GM19239 (cell line): ENCODE measurements around the gene GPR25.
A peak's percentile ranks its signal among the peaks of the same experiment; 100 is the strongest.
"Not testable (repeated sequence)": the region's sequence is repeated elsewhere in the genome, so short reads cannot be mapped to it uniquely, and the experiment has no call there.

Experiments used
- DNase-seq: peaks from one replicate; pipeline ENCODE4 v3.0.0; 2011; ENCODE audit warnings: low spot score; ENCODE audit not compliant: insufficient read length
- FAIRE-seq: peaks from 2 replicates; lab custom pipeline; 2011; peaks lifted over from hg19 to GRCh38; lab: Jason Lieb, UNC

The GPR25 gene

DNA sequence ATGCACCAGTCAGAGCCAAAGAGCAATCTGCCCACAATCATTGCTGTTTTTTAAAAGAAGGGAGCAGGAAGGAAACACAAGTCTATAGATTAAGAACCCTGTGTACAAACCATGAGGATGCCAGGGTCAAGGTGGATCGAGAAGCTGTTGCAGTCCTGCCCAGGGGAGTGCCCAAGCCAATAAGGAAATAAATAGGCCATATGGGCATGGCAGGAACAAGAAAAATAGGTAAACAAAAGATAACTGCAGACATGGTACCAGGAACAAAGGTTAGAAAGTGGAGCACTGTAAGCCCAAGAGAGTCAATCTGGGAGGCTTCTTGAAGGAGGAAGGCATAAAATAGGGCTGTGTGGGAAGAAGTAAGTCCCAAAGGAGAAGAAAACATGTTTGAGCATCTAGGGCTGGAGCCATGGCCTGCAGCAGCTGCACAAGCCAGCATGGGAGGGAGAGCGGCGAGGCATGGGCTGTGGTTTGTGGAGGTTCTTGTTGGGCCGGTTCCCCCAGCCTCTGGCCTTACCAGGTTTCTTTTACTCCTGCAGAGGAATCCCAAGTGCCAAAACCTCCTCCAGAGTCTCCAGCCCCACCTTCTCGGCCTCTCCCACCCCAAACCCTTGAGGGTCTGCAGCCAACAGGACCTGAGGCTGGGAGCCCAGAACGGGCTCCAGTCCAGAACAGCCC lies 35.5 kb downstream of the GPR25 start:
- FAIRE-seq (no peak), DNase-seq (no peak)

DNA sequence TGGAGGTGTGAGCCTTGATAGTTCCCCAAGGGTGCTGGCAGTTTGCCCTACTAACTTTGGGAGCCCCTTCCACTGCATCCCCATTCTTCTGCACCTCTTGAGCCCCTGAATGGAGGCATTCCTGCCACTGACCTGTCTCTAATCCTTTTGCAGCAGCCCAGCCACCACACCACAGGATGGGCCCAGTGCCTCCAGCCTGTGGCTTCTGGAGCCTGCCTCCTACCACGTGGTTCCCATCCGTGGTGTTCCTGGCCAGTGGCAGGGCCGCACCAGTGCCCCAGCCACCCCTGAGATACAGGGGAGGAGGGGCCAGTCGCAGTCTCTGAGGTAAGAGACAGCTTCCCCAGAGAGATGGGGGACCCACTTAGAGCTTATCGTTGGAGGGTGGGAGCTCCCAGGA lies 36.3 kb downstream of the GPR25 start:
- DNase-seq (no peak), FAIRE-seq (no peak)

DNA sequence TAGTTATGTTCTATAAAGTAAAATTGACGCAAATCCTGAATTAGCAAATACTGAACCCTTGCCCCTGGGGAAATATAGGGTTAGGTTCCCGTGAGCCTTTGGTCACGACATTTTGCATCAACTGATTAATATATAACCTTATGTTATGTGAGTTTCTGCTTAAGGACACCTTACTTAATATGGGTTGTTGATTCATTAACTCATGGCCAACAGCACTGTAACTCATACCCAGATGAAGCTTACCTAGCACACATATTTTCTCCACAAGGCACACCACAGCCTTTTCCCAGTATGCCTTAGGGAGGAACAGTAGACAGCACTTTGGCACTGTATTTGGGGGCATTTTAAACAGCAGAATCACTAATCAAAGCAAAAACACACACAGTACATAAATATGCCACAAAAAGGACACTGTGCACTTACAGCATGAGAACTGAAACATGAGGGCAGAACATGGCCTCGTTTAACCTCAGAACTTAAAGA lies 37.0 kb downstream of the GPR25 start:
- peak; percentile 88 for FAIRE-seq
- peak; percentile 44 for DNase-seq

DNA sequence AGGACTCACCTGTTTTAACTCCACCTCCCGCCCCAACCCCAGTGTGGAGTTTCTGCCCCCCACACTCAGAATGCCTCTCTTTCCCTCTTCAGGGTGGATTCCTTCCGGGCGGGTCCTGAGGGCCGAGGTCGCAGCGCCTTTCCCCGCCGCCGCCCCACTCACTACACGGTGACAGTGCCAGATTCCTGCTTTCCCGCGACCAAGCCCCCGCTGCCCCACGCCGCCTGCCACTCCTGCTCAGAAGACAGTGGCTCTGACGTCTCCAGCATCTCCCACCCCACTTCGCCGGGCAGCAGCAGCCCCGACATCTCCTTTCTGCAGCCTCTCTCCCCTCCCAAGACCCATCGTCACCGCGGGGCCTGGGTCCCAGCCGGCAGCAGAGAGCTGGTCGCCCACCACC lies 38.6 kb downstream of the GPR25 start:
- FAIRE-seq = no peak

DNA sequence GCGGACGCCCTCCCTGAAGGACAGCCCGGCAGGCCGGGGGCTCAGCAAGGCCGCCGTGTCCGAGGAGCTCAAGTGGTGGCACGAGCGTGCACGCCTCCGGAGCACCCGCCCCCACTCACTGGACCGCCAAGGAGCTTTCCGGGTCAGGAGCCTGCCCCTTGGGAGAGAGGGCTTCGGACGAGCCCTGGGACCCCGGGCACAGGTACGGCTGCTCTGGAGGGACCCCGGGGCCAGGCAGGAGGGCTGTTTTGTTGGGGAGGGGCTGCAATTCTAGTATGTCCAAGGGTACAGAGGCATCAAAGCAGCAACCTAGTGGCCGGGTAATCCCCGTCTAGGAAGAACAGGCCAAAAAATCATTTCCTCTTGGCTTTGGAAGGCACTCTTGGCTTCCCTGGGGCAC lies 39.2 kb downstream of the GPR25 start:
- not testable (repeated sequence) for DNase-seq, FAIRE-seq

More for the DNA sequence above, 38.6 kb downstream of the GPR25 start:
- no peak for DNase-seq

DNA sequence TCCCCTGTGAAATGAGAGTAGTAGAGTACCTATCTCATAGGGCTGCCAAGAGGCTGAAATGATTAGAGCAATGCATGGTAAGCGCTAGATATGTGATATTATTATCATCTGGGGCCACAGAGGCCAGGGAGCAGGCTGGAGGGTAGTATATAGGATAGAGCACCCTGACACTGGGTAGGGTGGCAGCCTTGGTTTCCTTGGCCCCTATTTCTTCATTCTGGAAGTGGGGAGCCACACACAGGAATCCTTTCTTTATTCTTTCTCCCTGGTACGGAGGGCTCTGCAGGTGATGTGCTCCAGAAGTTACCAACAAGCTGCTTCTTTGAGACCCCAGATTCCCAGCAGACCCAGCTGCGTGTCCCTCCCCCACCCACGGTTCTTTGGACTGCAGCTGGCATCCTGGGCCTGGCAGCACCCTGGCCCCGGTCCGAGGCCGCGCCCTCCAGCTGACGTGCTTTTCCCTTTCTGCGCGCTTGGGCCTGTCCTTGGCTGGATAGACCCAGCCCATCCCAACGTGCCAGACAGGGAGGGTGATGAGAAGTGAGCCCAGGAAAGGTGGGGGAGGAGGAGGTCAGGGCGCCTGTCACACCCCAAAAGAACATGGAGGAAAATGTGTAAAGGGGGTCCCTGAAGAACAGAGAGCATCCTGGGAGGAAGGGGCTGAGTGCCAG lies 40.1 kb downstream of the GPR25 start:
- no peak for FAIRE-seq
- no peak for DNase-seq

DNA sequence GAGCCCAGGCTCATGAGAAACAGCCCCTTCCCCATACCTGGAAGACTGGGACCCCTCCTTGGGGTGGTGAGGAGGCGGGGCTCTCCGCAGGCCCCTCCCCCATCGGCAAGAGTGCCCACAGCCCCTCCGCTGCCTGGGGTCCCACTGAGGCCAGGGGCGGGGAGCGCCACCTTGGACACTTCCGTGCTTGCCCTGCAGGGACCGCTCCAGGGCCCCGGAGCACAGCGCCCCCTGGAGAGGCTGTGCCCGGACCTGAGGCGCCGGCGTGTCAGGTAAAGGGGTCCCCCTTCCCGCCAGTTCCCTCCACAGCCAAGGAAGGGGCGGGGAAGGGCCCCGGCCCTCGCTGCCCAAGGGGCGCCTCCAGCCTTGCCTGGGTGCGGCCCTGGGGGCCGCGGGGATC lies 43.4 kb downstream of the GPR25 start:
- no peak for DNase-seq

DNA sequence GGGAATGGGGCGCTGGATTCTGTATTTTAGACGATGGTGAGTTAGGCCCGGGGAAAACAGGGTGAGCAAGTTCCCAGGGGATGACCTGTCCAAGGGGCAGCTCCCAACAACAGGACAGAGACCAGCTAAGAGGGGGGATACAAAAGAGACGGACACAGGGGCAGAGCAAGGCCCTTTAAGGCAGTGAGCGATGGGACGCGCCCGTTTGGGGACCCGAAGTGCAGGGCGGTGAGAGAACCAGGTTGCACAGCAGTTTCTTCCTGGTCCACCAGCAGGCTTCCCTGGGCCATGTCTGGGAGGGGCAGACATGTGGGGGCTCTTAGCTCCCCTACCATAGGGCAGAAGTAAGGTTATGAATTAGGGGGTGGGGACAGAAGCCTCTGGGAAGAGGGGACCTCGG lies 43.9 kb downstream of the GPR25 start:
- FAIRE-seq (no peak), DNase-seq (no peak)

More for the DNA sequence above, 43.4 kb downstream of the GPR25 start:
- no peak for FAIRE-seq

DNA sequence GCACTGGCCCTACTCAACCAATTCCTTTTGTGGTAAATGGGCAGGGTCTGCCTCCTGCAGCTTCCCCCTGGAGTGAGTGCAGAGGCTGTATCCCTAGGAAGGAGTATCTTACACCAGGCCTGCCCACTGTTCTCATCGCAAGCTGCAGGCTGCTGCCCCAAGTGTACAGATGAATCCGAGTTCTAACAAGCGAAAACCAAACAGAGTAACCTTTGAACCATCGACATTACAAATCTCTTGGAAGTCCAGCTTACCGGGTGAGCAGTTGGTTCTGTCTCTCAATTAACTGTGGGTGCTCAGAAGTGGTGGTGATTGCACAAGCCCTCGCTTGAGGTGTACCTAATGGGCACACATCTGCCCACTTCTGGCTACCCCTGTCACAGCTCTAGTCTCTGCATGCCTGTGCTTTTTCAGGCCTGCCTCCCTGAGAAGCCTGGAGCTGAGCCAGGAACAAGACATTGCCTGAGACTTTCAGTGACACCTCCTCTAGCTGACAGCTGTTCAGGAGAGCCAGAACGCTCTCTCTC lies 44.6 kb downstream of the GPR25 start:
- FAIRE-seq (no peak), DNase-seq (no peak)

DNA sequence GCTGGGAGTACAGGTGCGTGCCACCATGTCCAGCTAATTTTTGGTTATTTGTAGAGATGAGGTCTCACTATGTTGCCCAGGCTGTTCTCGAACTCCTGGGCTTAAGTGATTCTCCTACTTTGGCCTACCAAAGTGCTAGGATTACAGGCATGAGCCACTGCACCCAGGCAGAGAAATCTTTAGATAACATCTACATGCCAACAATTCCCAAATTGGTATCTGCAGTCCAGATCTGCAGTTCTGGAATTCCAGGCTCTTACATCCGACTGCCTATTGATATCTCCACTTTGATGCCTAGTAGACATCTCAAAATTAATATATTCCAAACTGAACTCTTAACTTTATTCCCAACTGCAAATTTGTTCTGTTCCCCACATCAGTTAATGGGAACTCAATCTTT lies 45.2 kb downstream of the GPR25 start:
- FAIRE-seq (no peak), DNase-seq (no peak)

DNA sequence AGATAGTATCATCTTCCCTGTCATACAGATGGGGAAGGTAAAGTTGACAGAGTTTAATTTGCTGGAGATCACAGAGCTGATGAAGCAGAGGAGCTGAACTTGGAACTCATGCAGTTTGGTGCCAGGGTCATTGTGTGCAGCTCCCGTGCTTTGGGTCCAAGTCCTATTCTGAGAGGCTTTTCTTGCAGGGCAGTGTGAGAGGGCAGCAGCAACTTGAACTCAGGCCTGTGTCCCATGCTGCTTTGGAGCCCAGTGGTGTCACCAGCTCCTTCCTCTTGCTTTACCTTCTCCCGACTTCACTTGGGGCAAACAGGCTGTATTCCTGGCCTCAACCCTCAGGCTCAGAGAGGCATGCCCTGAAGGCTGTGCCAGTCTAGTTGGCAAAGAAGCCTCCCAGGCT lies 46.6 kb downstream of the GPR25 start:
- DNase-seq = no peak
- FAIRE-seq = no peak

DNA sequence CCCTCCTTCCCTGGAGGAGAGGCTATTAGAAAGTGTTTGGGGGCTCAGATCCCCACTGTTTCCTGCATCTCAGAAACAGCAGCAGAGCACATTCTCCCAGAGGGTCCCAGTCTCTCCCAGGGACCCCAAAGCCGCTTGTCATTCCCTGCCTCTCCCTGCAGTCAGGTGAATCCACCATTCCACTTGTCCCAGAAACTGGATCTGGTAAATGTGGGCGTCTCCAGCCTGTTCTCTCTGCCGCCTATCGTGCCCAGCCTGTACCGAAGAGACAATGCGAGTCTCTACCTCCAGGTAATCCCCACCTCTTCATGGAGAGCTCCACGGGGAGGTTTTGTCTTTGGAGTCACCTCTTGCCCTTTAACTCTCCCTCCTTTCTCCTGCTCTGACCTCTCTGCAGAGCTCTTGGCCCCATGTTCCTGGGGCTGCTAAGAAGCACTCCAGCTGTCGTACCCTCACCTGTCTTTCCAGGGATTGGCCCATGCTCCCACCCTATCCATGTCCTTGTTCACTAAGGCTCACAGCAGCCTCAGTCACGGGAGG lies 48.9 kb downstream of the GPR25 start:
- FAIRE-seq (no peak), DNase-seq (no peak)

DNA sequence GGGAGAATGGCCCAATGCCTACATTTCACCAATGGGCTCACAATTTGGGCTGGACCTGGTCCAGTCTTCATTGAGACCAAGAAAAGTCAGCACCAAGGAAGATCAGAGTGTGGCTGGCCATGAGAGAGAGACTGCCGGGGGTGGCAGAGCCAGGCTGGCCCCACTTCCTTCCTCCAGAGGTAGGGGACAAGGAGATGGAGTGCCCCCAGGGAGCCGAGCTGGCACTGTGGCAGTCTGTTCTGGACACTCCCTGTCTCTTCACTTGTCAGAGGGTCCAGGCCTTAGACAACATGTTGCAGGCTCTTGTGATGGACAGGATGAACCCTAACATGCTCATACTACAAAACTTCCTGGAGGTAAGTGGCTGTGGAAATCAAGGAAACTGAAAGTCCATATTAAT lies 49.6 kb downstream of the GPR25 start:
- FAIRE-seq (no peak), DNase-seq (no peak)

DNA sequence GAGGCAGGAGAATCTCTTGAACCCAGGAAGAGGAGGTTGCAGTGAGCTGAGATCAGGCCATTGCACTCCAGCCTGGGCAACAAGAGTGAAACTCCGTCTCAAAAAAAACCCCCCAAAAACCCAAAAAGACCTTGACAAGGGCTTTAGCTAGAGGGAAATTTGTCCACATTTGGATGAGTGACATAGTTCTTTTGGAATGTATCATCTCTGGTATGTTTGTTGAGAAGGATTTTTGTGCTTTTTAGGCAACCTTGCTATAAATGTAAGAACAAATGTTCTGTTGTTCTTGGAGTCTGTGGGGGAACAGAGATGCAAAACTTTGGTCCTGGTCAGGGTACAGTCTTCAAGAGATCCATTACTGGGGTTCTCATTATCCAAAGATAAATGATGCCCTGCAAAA lies 50.8 kb downstream of the GPR25 start:
- FAIRE-seq (no peak), DNase-seq (no peak)
